ENCODE results near the gene PDE4D. TPM values are rescaled to one million over a fixed set of nuclear protein-coding genes. Genes with fewer than 3 reads are reported as not detected.

Gene PDE4D
- total RNA-seq, 1 experiment from 2014 or later: 61.2 TPM

GRCh38 chr5:59618644-59619043 is 274.9 kb downstream of the PDE4D start:
- Histone ChIP-seq H3K4me3 (ENCODE audit: low read length) (no peak overlapping the region), H3K79me2 (ENCODE audit: low read length) (no peaks in the 10 kb centered on the region), H3K4me1 (ENCODE audit: low read length) (no peaks in the 10 kb centered on the region; the same call in 1 of the 2 replicates), H4K20me1 (ENCODE audit: insufficient read depth, low read depth, low read length) (peaks cover 4% of the 10 kb centered on the region; the same call in 1 of the 2 replicates), H3K4me2 (ENCODE audit: low read depth, low read length, poor library complexity, severe bottlenecking) (no peak overlapping the region), H3K27ac (ENCODE audit: low read length) (no peak overlapping the region), H2AFZ (ENCODE audit: low read length) (no peak overlapping the region), H3K9ac (ENCODE audit: low read length) (no peak overlapping the region), H3K27me3 (ENCODE audit: low read length) (no peaks in the 10 kb centered on the region), H3K9me2 (replicated peaks; ENCODE audit: insufficient read depth, low read length) (no peaks in the 10 kb centered on the region), H3K36me3 (ENCODE audit: insufficient read depth, low read length) (no peaks in the 10 kb centered on the region), H3K9me3 (ENCODE audit: low read length) (no peaks in the 10 kb centered on the region)
- DNase-seq: no peak

GRCh38 chr5:59617186-59617771 is 276.2 kb downstream of the PDE4D start:
- no peak overlapping the region for H2AFZ ChIP-seq (ENCODE audit: low read length)

GRCh38 chr5:59616413-59616812 is 277.1 kb downstream of the PDE4D start:
- Histone ChIP-seq H2AFZ (ENCODE audit: low read length) (no peak overlapping the region), H3K36me3 (ENCODE audit: insufficient read depth, low read length) (no peaks in the 10 kb centered on the region), H3K9ac (ENCODE audit: low read length) (no peak overlapping the region), H4K20me1 (ENCODE audit: insufficient read depth, low read depth, low read length) (no peaks in the 10 kb centered on the region), H3K79me2 (ENCODE audit: low read length) (no peaks in the 10 kb centered on the region), H3K27ac (ENCODE audit: low read length) (no peak overlapping the region), H3K4me1 (ENCODE audit: low read length) (no peaks in the 10 kb centered on the region; the same call in 1 of the 2 replicates), H3K9me2 (replicated peaks; ENCODE audit: insufficient read depth, low read length) (no peaks in the 10 kb centered on the region), H3K9me3 (ENCODE audit: low read length) (no peaks in the 10 kb centered on the region), H3K4me3 (ENCODE audit: low read length) (no peak overlapping the region), H3K27me3 (ENCODE audit: low read length) (no peaks in the 10 kb centered on the region), H3K4me2 (ENCODE audit: low read depth, low read length, poor library complexity, severe bottlenecking) (no peak overlapping the region)
- DNase-seq: no peak

More at GRCh38 chr5:59617186-59617771, 276.2 kb downstream of the PDE4D start:
- Histone ChIP-seq H3K79me2 (ENCODE audit: low read length) (no peaks in the 10 kb centered on the region), H3K27me3 (ENCODE audit: low read length) (no peaks in the 10 kb centered on the region), H3K4me1 (ENCODE audit: low read length) (no peaks in the 10 kb centered on the region; the same call in 1 of the 2 replicates), H4K20me1 (ENCODE audit: insufficient read depth, low read depth, low read length) (no peaks in the 10 kb centered on the region; the same call in 1 of the 2 replicates), H3K27ac (ENCODE audit: low read length) (no peak overlapping the region), H3K4me2 (ENCODE audit: low read depth, low read length, poor library complexity, severe bottlenecking) (no peak overlapping the region), H3K36me3 (ENCODE audit: insufficient read depth, low read length) (no peaks in the 10 kb centered on the region), H3K9me3 (ENCODE audit: low read length) (no peaks in the 10 kb centered on the region), H3K9ac (ENCODE audit: low read length) (no peak overlapping the region), H3K4me3 (ENCODE audit: low read length) (no peak overlapping the region), H3K9me2 (replicated peaks; ENCODE audit: insufficient read depth, low read length) (no peaks in the 10 kb centered on the region)
- DNase-seq: no peak

GRCh38 chr5:59615272-59615671 is 278.3 kb downstream of the PDE4D start:
- no peak overlapping the region for H2AFZ ChIP-seq (ENCODE audit: low read length)
- H3K79me2 ChIP-seq (ENCODE audit: low read length): no peaks in the 10 kb centered on the region
- H3K27me3 ChIP-seq (ENCODE audit: low read length): no peaks in the 10 kb centered on the region
- H3K9ac ChIP-seq (ENCODE audit: low read length): no peak overlapping the region
- no peaks in the 10 kb centered on the region for H3K9me2 ChIP-seq (replicated peaks; ENCODE audit: insufficient read depth, low read length)
- H3K9me3 ChIP-seq (ENCODE audit: low read length): no peaks in the 10 kb centered on the region
- no peak overlapping the region for H3K4me2 ChIP-seq (ENCODE audit: low read depth, low read length, poor library complexity, severe bottlenecking)
- no peak overlapping the region for H3K27ac ChIP-seq (ENCODE audit: low read length)
- H3K4me3 ChIP-seq (ENCODE audit: low read length): no peak overlapping the region
- no peaks in the 10 kb centered on the region for H4K20me1 ChIP-seq (ENCODE audit: insufficient read depth, low read depth, low read length)
- H3K4me1 ChIP-seq (ENCODE audit: low read length): no peaks in the 10 kb centered on the region
- no peaks in the 10 kb centered on the region for H3K36me3 ChIP-seq (ENCODE audit: insufficient read depth, low read length)
- no peak for DNase-seq

GRCh38 chr5:59609501-59610265 is 283.8 kb downstream of the PDE4D start:
- H2AFZ ChIP-seq (ENCODE audit: low read length): no peak overlapping the region
- no peak for DNase-seq
- no peaks in the 10 kb centered on the region for H3K79me2 ChIP-seq (ENCODE audit: low read length)
- no peaks in the 10 kb centered on the region for H4K20me1 ChIP-seq (ENCODE audit: insufficient read depth, low read depth, low read length)
- no peak overlapping the region for H3K4me2 ChIP-seq (ENCODE audit: low read depth, low read length, poor library complexity, severe bottlenecking)
- no peaks in the 10 kb centered on the region for H3K9me2 ChIP-seq (replicated peaks; ENCODE audit: insufficient read depth, low read length)
- H3K9me3 ChIP-seq (ENCODE audit: low read length): no peaks in the 10 kb centered on the region
- H3K4me1 ChIP-seq (ENCODE audit: low read length): no peaks in the 10 kb centered on the region
- no peaks in the 10 kb centered on the region for H3K36me3 ChIP-seq (ENCODE audit: insufficient read depth, low read length)
- no peaks in the 10 kb centered on the region for H3K27me3 ChIP-seq (ENCODE audit: low read length)
- no peak overlapping the region for H3K27ac ChIP-seq (ENCODE audit: low read length)
- no peak overlapping the region for H3K9ac ChIP-seq (ENCODE audit: low read length)
- H3K4me3 ChIP-seq (ENCODE audit: low read length): no peak overlapping the region

- Histone ChIP-seq H4K20me1 (ENCODE audit: insufficient read depth, low read depth, low read length) (0 out of 2 replicates have a peak, but pooled peaks cover 3% of the 10 kb centered on the region), H3K9ac (ENCODE audit: low read length) (no peak overlapping the region), H3K36me3 (ENCODE audit: insufficient read depth, low read length) (no peaks in the 10 kb centered on the region), H3K4me2 (ENCODE audit: low read depth, low read length, poor library complexity, severe bottlenecking) (no peak overlapping the region), H3K9me2 (replicated peaks; ENCODE audit: insufficient read depth, low read length) (no peaks in the 10 kb centered on the region), H3K4me1 (ENCODE audit: low read length) (no peaks in the 10 kb centered on the region), H2AFZ (ENCODE audit: low read length) (no peak overlapping the region), H3K27ac (ENCODE audit: low read length) (no peak overlapping the region), H3K27me3 (ENCODE audit: low read length) (no peaks in the 10 kb centered on the region), H3K9me3 (ENCODE audit: low read length) (no peaks in the 10 kb centered on the region), H3K79me2 (ENCODE audit: low read length) (no peaks in the 10 kb centered on the region), H3K4me3 (ENCODE audit: low read length) (no peak overlapping the region)
- no peak for DNase-seq
Observed at GRCh38 chr5:59608745-59609144, 284.8 kb downstream of the PDE4D start.

- Histone ChIP-seq H3K4me3 (ENCODE audit: low read length) (no peak overlapping the region), H3K27ac (ENCODE audit: low read length) (no peak overlapping the region), H3K4me1 (ENCODE audit: low read length) (no peaks in the 10 kb centered on the region), H3K9ac (ENCODE audit: low read length) (no peak overlapping the region), H3K9me3 (ENCODE audit: low read length) (no peaks in the 10 kb centered on the region), H3K36me3 (ENCODE audit: insufficient read depth, low read length) (no peaks in the 10 kb centered on the region), H3K27me3 (ENCODE audit: low read length) (no peaks in the 10 kb centered on the region), H2AFZ (ENCODE audit: low read length) (no peak overlapping the region), H3K4me2 (ENCODE audit: low read depth, low read length, poor library complexity, severe bottlenecking) (no peak overlapping the region), H3K79me2 (ENCODE audit: low read length) (no peaks in the 10 kb centered on the region), H3K9me2 (replicated peaks; ENCODE audit: insufficient read depth, low read length) (no peaks in the 10 kb centered on the region), H4K20me1 (ENCODE audit: insufficient read depth, low read depth, low read length) (0 out of 2 replicates have a peak, but pooled peaks cover 3% of the 10 kb centered on the region)
- DNase-seq: no peak
Observed at GRCh38 chr5:59607138-59607765, 286.3 kb downstream of the PDE4D start.

GRCh38 chr5:59605915-59606314 is 287.6 kb downstream of the PDE4D start:
- Histone ChIP-seq H3K79me2 (ENCODE audit: low read length) (no peaks in the 10 kb centered on the region), H3K27ac (ENCODE audit: low read length) (no peak overlapping the region)

More at GRCh38 chr5:59605915-59606314, 287.6 kb downstream of the PDE4D start:
- Histone ChIP-seq H3K4me3 (ENCODE audit: low read length) (no peak overlapping the region), H2AFZ (ENCODE audit: low read length) (no peak overlapping the region), H4K20me1 (ENCODE audit: insufficient read depth, low read depth, low read length) (0 out of 2 replicates have a peak, but pooled peaks cover 3% of the 10 kb centered on the region), H3K4me1 (ENCODE audit: low read length) (no peaks in the 10 kb centered on the region), H3K36me3 (ENCODE audit: insufficient read depth, low read length) (no peaks in the 10 kb centered on the region), H3K9ac (ENCODE audit: low read length) (no peak overlapping the region), H3K4me2 (ENCODE audit: low read depth, low read length, poor library complexity, severe bottlenecking) (no peak overlapping the region), H3K9me2 (replicated peaks; ENCODE audit: insufficient read depth, low read length) (no peaks in the 10 kb centered on the region), H3K9me3 (ENCODE audit: low read length) (no peaks in the 10 kb centered on the region), H3K27me3 (ENCODE audit: low read length) (no peaks in the 10 kb centered on the region)
- DNase-seq: no peak

All from Karpas-422 (cell line).